ENCODE measurements around the gene CDC6.
"Not testable (repeated sequence)": the region's sequence is repeated elsewhere in the genome, so short reads cannot be mapped to it uniquely, and the experiment has no call there.

CDC6 gene

DNA sequence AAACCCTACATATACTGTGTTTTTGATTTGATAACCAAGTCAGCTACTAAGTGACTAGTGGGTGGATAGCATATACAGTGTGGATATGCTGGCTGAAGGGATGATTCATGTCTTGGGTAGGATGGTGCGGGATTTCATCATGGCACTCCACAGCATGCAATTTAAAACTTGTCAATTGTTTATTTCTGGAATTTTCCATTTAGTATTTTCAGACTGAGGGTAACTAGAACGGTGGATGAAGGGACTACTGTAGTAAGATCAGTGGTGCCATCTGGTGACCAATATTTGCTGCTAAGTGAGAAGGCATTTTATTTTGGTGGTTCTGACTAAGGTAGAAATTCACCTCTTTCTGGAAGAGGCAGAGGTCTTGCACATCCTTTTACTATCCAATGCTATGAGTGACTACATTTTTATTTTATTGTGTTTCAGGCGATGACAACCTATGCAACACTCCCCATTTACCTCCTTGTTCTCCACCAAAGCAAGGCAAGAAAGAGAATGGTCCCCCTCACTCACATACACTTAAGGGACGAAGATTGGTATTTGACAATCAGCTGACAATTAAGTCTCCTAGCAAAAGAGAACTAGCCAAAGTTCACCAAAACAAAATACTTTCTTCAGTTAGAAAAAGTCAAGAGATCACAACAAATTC, 3.1 kb downstream of the CDC6 start:
- DNase-seq (ENCODE audit: low read depth in 2 of 2), result peak; percentile 75 to 76

- no peak for DNase-seq (ENCODE audit: low read depth in 2 of 2)
These were observed 3.6 kb downstream of the CDC6 start for GRCh38 chr17:40291281-40291664.

DNA sequence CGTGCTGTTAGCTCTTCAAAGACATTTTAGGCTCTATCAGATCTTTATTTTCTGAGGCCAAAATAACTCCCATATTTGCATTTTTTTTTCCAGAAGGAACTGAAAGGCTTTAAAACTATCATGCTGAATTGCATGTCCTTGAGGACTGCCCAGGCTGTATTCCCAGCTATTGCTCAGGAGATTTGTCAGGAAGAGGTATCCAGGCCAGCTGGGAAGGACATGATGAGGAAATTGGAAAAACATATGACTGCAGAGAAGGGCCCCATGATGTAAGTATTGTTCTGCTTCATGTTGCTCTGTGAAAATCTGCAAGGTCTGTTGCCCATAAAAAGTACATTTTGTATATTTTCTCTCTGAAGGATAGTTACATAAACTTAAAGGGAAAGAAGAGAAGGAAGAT, 5.7 kb downstream of the CDC6 start:
- no peak for DNase-seq (ENCODE audit: low read depth in 2 of 2)

DNA sequence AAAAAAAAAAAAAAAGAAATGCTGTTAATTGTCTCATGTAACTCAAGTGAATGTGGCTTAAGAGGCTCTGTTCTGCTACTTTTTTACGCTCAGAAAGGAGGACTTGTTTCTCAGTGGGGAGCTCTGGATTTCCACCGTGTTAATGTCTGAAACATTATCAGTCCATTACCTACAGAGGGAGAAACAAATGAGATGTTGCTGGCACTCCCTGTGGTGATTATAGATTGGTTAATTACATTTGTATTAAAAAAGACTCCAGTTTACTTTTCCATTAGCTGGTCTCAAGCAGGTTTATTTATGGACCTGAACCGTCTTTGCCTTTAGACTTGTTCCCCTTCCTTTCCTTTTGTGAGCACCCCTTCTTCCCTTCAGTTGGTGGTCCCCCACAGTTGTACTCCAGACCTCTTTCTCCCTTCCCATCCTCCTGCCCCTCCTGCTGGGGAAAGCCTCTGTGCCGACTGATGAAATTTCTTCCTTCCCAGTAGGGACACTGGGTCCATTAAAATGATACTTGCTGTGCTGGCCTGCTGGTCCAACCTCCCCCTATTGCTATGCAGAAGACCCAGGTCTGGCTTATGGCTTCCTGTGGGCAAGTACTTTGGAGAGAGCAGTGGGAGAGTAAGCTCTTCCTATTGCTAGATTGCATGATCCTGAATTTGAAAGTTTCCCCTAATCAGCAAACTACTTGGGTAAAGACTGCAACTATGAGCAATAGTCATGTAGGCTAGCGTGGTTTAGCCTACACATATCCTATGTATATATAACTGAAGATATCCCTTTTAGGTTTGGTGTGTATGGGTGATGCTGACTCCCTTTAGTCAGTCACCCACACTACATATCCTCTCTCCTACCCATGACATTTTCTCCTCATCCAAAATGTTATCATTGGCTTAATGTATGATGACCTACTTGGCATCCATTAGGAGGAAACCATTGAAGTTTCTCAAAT, 8.1 kb downstream of the CDC6 start:
- DNase-seq (ENCODE audit: low read depth in 2 of 2), result no peak

- no peak for DNase-seq (ENCODE audit: low read depth in 2 of 2)
These were observed 9.8 kb downstream of the CDC6 start for GRCh38 chr17:40297511-40297910.

DNA sequence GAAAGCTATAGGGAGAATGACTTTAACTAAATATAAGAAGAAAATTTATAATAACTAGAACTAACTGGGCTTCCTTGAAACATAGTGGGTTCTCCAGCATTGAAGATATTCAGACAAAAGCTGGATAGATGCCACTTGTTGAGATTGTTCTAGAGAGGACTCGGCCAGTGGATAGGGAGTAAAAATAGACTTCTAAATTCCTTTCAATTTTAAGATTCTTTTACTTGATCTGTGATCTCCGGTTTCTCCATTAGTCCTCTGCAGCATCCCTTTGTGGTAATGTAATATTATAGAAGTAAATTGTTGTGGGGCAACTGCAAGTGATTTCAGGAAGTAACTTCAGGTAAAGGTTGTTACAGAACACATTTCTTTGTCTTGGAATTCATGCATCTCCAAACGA, 11.0 kb downstream of the CDC6 start:
- DNase-seq (ENCODE audit: low read depth in 2 of 2), result no peak

DNA sequence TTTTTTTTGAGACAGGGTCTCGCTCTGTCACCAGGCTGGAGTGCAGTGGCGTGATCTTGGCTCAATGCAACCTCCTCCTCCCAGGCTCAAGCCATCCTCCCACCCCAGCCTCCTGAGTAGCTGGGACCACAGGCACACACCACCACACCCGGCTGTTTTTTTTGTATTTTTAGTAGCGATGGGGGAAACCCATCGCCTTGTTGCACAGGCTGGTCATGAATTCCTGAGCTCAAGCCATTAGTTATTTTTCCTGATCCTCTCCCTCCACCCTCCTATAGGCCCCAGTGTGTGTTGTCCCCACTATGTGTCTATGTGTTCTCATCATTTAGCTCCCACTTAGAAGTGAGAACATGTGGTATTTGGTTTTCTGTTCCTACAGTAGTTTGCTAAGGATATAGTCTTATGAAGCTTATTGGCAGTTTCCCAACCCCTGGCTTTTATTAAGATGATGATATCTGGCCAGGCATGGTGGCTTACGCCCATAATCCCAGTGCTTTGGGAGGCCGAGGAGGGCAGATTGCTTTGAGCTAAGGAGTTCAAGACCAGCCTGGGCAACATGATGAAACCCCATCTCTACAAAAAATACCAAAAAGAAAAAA, 11.6 kb downstream of the CDC6 start:
- DNase-seq (ENCODE audit: low read depth in 2 of 2), result not testable (repeated sequence)

DNA sequence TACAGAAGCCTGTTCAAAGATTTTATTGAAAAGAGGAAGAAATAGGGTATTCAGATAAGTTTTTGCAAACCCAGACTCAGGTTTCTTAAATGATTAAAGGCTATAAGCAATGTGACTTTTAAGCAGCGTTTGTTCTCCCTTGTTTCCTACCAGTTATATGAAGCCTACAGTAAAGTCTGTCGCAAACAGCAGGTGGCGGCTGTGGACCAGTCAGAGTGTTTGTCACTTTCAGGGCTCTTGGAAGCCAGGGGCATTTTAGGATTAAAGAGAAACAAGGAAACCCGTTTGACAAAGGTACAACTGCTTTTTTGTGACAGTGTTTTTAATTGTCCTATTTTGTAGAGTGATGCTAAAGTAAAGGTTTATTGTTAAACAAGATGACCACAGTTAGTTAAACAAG, 13.6 kb downstream of the CDC6 start:
- DNase-seq (ENCODE audit: low read depth in 2 of 2), result no peak

GRCh38 chr17:40303009-40303657, 15.5 kb downstream of the CDC6 start:
- peak; percentile 74 to 75 for DNase-seq (ENCODE audit: low read depth in 2 of 2)

- DNase-seq (ENCODE audit: low read depth in 2 of 2), result peak; percentile 68 to 69
These were observed 16.3 kb downstream of the CDC6 start for GRCh38 chr17:40303708-40304551.

GRCh38 chr17:40304552-40304863, 16.8 kb downstream of the CDC6 start:
- peak; percentile 87 for DNase-seq (ENCODE audit: low read depth in 2 of 2)

DNA sequence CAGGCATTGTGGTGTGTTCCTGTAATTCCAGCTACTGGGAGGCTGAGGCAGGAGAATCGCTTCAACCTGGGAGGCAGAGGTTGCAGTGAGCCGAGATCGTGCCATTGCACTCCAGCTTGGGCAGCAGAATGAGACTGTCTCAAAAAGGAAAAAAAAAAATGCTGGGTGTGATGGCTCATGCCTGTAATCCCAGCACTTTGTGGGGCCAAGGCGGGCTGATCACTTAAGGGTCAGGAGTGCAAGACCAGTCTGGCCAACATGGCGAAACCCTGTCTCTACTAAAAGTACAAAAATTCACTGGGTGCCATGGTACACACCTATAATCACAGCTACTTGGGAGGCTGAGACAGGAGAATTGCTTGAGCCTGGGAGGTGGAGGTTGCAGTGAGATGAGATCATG, 17.2 kb downstream of the CDC6 start:
- DNase-seq (ENCODE audit: low read depth in 2 of 2), result not testable (repeated sequence)

GRCh38 chr17:40306395-40306794, 18.7 kb downstream of the CDC6 start:
- DNase-seq (ENCODE audit: low read depth in 2 of 2), result no peak

DNA sequence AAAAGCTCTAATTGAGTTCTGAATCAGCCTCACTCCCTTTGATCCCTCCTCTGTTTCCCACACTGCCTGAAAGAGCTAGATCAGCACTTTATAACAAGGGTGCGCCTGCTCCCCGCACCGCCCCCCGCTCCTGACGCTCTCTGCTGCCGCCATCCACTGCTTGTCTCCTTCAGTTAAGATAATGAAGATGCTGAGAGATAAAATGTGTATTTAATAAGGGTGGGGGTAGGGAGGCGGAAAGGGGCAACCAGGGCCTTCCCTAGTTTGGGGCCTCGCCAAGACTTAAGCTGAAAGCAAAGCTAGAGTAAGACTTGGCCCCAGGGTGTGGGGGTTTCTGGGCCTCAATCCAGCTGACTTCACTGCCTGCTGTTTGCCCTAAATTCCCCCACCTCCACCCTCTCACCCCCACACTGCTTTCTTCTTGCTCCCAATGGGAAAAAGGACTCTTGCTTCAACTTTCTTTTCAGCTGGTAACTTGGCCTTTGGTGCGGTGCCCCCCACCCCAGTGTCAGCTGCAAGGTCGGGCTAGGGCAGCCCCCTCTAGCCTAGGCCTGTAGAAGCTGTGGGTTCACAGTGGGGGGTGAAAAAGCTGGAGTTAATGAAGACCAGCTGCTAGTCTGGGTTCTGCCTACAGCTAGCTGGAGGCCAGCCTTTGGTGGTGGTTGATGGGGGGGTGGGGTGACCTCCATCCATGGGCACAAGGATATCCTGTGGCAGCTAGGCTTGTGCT, 19.5 kb downstream of the CDC6 start:
- peak; percentile 93 for DNase-seq (ENCODE audit: low read depth in 2 of 2)

GRCh38 chr17:40307740-40308239, 20.1 kb downstream of the CDC6 start:
- no peak for DNase-seq (ENCODE audit: low read depth in 2 of 2)

DNA sequence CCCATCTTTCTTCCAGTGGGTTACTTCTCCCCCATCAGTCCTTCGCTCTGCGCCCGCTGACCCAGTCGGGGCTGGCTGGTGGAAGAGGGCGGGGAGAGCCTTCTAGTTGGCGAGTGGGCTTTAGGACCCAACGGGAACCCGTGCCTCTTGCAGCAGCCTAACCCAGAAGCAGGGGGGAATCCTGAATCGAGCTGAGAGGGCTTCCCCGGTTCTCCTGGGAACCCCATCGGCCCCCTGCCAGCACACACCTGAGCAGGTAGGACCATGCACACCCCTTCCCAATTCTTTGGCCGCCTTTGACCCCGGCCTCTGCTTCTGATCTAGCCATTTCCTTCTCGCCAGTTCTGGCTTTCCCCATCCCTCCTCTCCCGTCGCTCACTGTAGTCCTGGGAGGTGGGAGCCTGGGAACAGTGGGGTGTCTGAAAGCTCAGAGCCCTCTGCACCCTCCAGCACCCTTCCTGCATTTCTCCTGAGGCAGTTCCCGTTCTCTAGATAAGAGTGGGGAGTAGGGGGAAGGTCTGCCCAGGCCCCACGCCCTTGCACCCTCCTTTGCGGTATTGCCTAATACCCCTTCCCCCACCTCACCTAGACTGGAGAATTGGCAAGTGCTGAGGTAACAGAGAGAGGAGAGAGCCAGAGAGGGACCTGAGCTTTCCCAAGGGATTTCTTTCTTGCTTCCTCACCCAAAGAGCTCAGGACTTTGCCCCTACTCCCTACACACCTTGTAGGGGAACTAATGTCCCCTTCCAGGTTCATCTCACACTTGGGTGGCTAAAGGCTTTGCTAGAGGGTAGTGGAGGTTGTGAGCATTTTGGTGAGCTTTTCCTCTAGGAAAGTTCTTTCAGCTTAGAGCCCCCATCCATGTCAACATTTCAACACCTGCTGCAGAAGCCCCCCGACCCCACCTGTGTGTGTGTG, 21.6 kb downstream of the CDC6 start, which contains the start of gene RARA:
Gene RARA (plus strand): TSS at position 150 of the 918 bp plus-strand sequence. CDS start 22,039 bp downstream, outside the sequence.
- no peak for DNase-seq (ENCODE audit: low read depth in 2 of 2)

DNA sequence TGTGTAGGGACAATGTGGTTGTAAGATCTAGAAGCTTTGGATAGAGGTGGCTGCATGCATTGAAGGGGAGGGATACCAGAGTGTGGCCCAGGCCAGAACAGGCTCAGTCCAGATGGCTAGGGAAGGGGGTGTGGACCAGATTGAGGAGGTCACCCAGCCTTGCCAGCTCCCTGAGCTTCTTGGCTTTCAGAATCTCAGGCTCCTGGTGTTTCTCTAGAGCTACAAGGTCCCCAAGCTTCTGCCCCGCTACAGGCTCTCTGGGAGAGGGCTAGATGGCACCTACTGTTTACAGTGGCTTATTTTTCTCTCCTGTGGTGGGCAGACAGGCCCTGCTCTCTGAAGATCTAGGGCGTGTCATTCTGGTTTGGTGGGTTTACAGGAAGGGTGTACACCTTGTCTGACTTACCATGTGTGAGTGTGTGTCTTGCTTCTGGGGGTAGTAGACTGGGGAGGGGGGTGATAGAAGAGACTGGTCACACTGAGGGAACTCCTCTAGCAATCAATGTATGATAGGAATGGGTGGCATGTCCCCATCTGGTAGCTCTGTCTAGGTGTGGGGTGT, 22.4 kb downstream of the CDC6 start:
- no peak for DNase-seq (ENCODE audit: low read depth in 2 of 2)

GRCh38 chr17:40310882-40311391, 23.3 kb downstream of the CDC6 start:
- DNase-seq (ENCODE audit: low read depth in 2 of 2), result no peak

GRCh38 chr17:40311575-40311974, 23.9 kb downstream of the CDC6 start:
- no peak for DNase-seq (ENCODE audit: low read depth in 2 of 2)

Data from fibroblast of skin of left quadriceps (primary cell).